OCI-LY3 (cell line): ENCODE results near the gene BABAM1.

ENCODE experiments used
- H2AFZ ChIP-seq: fragments of 200-600, 300-600 bp; shearing (Covaris generic); 2 replicates; pipeline ENCODE4 v1.6.0; 2014; ENCODE audit warnings: antibody characterized with exemption, low read depth, low read length
- H3K27ac ChIP-seq: fragments of 200-600, 300-600 bp; sonication (generic); 2 replicates; pipeline ENCODE4 v1.5.1; 2014; ENCODE audit warnings: mild to moderate bottlenecking, low read length, moderate library complexity, mixed read lengths
- H3K27me3 ChIP-seq: fragments of 200-600, 300-600 bp; sonication (generic); 2 replicates; pipeline ENCODE4 v1.6.1; 2014; ENCODE audit warnings: low read depth, low read length, mixed read lengths
- H3K36me3 ChIP-seq: fragments of 200-600, 300-600 bp; sonication (generic); replicated peaks from 2 replicates; pipeline ENCODE3; 2014; ENCODE audit warnings: low read depth, low read length, mixed read lengths
- H3K4me1 ChIP-seq: fragments of 300-600, 200-600 bp; sonication (generic); 2 replicates; pipeline ENCODE4 v1.6.1; 2014; ENCODE audit warnings: low read length, mixed read lengths
- H3K4me2 ChIP-seq: fragments of 200-600, 300-600 bp; sonication (generic); 2 replicates; pipeline ENCODE4 v1.6.1; 2014; ENCODE audit warnings: low read length, mixed read lengths
- H3K4me3 ChIP-seq: fragments of 300-600, 200-600 bp; sonication (generic); 2 replicates; pipeline ENCODE4 v1.5.1; 2014; ENCODE audit warnings: antibody characterized with exemption, mild to moderate bottlenecking, low read length, moderate library complexity
- H3K79me2 ChIP-seq: fragments of 300-600, 200-600 bp; shearing (Covaris generic); 2 replicates; pipeline ENCODE4 v1.6.1; 2014; ENCODE audit warnings: mild to moderate bottlenecking, low read length, mixed read lengths
- H3K9ac ChIP-seq: fragments of 300-600, 200-600 bp; shearing (Covaris generic); 2 replicates; pipeline ENCODE4 v1.6.0; 2014; ENCODE audit warnings: mild to moderate bottlenecking, low read length, moderate library complexity
- H3K9me3 ChIP-seq: fragments of 200-600, 300-600 bp; shearing (Covaris generic); 2 replicates; pipeline ENCODE4 v1.6.1; 2014; ENCODE audit warnings: low read length, mixed read lengths; ENCODE audit not compliant: insufficient read depth
- H4K20me1 ChIP-seq: fragments of 200-600, 300-600 bp; sonication (generic); 2 replicates; pipeline ENCODE4 v1.6.1; 2016; ENCODE audit warnings: low read length, mixed read lengths; ENCODE audit not compliant: insufficient read depth
- CTCF ChIP-seq: fragments of 200-600, 300-600 bp; sonication (generic); IDR thresholded peaks from 2 replicates; pipeline ENCODE4 v1.5.1; 2014; ENCODE audit warnings: antibody characterized with exemption, low read length, low read depth
- EZH2phosphoT487 ChIP-seq: fragments of 200-600 bp; shearing (Covaris generic); IDR thresholded peaks from 2 replicates; pipeline ENCODE4 v1.6.1; 2018; ENCODE audit warnings: antibody characterized with exemption, mixed run types, low read depth

BABAM1 gene

GRCh38 chr19:17260842-17261325 lies 6.4 kb upstream of the BABAM1 start:
- Histone ChIP-seq H3K9me3 (no peaks in the 10 kb centered on the region), H3K4me1 (peaks cover 6% of the 10 kb centered on the region), H3K27ac (no peak overlapping the region), H2AFZ (peak overlapping the region; percentile 91), H3K9ac (no peak overlapping the region), H3K4me3 (peak overlapping the region; percentile 37), H3K79me2 (no peaks in the 10 kb centered on the region), H4K20me1 (no peaks in the 10 kb centered on the region), H3K36me3 (no peaks in the 10 kb centered on the region), H3K4me2 (peak overlapping the region; percentile 62), H3K27me3 (no peaks in the 10 kb centered on the region)
- TF ChIP-seq EZH2phosphoT487 (no peak), CTCF (peak; percentile 97)

- H4K20me1 ChIP-seq: no peaks in the 10 kb centered on the region
- no peak overlapping the region for H3K4me2 ChIP-seq
- no peak overlapping the region for H2AFZ ChIP-seq
- no peaks in the 10 kb centered on the region for H3K27me3 ChIP-seq
- no peaks in the 10 kb centered on the region for H3K36me3 ChIP-seq
- H3K9ac ChIP-seq: no peak overlapping the region
- H3K9me3 ChIP-seq: no peaks in the 10 kb centered on the region
- TF ChIP-seq EZH2phosphoT487: no peak
- TF ChIP-seq CTCF: no peak
- no peak overlapping the region for H3K4me3 ChIP-seq
- peaks cover 2% of the 10 kb centered on the region for H3K79me2 ChIP-seq
- H3K4me1 ChIP-seq: peaks cover 9% of the 10 kb centered on the region
- no peak overlapping the region for H3K27ac ChIP-seq
These were observed 4.7 kb upstream of the BABAM1 start for GRCh38 chr19:17262557-17262956.

GRCh38 chr19:17263712-17264640 lies 3.3 kb upstream of the BABAM1 start:
- Histone ChIP-seq H4K20me1 (no peaks in the 10 kb centered on the region), H3K9ac (no peak overlapping the region), H3K4me1 (peaks cover 17% of the 10 kb centered on the region), H3K27me3 (no peaks in the 10 kb centered on the region), H3K4me2 (no peak overlapping the region), H3K4me3 (no peak overlapping the region), H2AFZ (no peak overlapping the region), H3K36me3 (peaks cover 3% of the 10 kb centered on the region), H3K79me2 (peaks cover 16% of the 10 kb centered on the region), H3K27ac (no peak overlapping the region), H3K9me3 (no peaks in the 10 kb centered on the region)
- TF ChIP-seq CTCF (no peak), EZH2phosphoT487 (no peak)

GRCh38 chr19:17264641-17264979 lies 2.6 kb upstream of the BABAM1 start, which contains the start of gene USHBP1:
Gene USHBP1 (minus strand): TSS chr19:17264745. CDS start chr19:17264299, 446 bp downstream.
- H3K36me3 ChIP-seq: peaks cover 4% of the 10 kb centered on the region
- H3K4me3 ChIP-seq: no peak within 1 kb of the TSS
- no peak within 1 kb of the TSS for H2AFZ ChIP-seq
- H3K27me3 ChIP-seq: no peaks in the 10 kb centered on the region
- H3K4me2 ChIP-seq: no peak within 1 kb of the TSS
- peaks cover 17% of the 10 kb centered on the region for H3K4me1 ChIP-seq
- TF ChIP-seq EZH2phosphoT487 (no peak), CTCF (no peak)
- H4K20me1 ChIP-seq: no peaks in the 10 kb centered on the region
- no peak within 1 kb of the TSS for H3K27ac ChIP-seq
- H3K9ac ChIP-seq: no peak within 1 kb of the TSS
- H3K79me2 ChIP-seq: peaks cover 17% of the 10 kb centered on the region
- no peaks in the 10 kb centered on the region for H3K9me3 ChIP-seq
